HUDEP-2 (cell line): ENCODE results near the gene PLCG2.
"Not testable (repeated sequence)": the region's sequence is repeated elsewhere in the genome, so short reads cannot be mapped to it uniquely, and the experiment has no call there.

Experiments used
- DNase-seq, 76 experiments: peaks; one replicate each; lab custom pipeline; 2025; ENCODE audit not compliant: unreplicated experiment in 76 of 76; lab: John Stamatoyannopoulos, UW

Gene PLCG2

DNA sequence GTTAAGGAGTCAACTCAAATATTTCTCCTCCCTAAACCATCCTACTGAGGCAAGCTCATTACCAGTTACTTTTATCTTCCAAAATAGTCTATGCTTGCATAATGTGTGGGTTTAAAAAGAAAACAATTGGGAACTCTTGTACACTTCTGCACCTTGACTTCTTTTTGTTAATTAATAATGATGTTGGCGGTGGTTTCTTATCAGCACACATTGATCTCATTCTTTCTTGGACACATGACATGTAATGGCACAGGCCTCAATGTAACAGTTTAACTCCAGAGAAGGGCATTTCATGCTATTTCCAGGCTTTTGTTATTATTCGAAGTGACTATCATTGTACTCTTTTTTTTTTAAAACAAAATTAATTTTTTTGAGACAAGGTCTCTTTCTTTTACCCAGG is 7.8 kb downstream of the PLCG2 start:
- DNase-seq: no peak

DNA sequence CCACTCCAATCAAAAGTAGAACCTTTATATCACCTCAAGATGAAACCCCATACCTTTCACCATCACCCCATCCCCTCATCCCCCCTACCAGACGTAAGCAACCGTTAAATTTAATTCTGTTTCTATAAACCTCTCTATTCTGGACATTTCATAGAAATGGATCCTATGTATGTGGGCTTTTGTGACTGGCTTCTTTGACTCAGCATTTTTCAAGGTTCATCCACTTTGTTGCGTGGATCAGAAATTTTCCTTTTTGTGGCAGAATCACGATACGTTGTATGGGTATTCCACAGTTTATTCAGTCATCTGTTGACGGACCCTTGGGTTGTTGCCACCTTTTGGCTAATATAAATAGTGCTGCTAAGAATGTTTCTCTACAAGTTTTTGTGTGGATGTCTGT is 8.6 kb downstream of the PLCG2 start:
- no peak for DNase-seq

DNA sequence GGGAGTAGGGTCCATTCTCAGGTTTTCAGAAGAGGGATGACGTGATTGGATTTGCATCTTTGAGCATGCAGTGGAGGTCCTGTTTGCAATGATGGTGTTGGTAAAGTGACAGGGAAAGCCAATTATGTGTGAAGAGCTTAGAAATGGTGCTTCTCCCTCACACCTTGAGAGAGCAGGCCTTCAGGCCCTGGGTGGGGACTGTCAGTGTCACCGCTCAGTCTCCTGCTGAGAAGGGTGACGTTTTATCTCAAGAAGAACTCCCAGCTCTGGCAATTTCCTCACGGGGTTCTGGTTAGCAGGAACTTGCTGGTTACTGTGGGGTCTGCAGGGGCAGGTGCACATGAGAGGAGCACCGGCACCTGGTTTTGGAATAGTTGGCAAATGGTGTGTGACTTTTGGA is 11.2 kb downstream of the PLCG2 start:
- no peak for DNase-seq

DNA sequence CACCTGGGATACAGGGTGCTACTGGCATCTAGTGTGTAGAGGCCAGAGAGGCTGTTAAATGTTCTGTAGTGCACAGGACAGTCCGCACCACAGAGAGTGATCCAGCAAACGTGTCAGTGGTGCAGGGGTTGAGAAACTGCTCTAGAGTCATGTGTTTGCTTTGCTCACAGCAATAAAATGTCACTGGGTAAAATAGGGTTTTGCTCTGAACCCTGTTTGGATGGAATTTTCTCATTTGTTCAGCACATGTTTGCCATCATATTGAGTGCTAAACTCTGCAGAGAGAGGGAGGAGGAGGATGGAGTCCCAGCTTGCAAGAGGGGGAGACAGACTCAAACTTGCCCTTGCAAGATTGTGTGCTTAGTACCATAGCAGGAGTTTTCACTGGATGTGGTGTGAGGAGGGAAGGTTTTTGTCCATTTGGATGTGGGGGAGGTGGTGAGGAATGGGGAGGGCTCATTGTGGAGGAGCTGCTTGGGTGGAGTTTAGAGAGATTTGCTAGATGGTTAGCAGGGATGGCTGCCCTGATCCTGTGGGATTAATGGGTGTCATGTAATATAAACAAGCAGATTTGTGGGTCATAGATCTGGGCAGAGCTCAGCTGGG is 11.8 kb downstream of the PLCG2 start:
- DNase-seq: no peak

DNA sequence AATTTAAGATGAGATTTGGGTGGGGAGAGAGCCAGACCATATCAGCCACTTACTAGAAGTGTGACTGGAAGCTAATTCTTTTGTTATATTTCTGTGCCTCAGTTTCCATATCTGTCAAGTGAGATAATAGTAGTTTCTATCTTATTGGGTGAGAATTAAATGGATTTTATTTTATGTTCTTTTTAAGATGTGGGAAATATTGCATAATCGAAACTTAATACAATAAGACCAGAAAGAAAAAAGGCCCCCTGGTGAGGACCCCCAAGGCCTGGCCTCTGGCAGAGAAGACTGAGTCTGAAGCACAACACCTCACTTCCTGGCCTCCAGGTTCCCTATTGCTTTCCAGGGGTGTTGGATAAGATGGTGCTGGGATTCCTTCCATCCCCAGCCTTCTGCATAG is 13.7 kb downstream of the PLCG2 start:
- no peak for DNase-seq

DNA sequence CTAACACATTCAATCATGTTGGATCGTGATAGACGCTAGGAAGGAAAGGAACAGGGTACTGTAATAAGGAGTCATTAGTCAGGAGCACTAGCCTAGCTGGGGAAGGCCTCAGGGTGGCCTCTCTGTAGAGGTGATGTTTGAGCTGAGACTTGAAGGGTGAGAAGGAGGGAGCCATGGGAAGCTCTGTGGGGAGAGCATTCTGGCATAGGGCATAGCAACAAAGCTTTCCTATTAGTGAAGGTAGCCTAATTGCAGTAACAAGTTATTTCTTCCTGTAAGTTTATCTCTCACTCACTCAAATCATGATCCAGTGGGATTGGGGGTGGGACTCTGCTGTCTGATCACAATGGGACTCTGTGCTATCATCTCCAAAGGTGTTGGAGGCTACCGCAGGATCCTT is 16.1 kb downstream of the PLCG2 start:
- no peak for DNase-seq

DNA sequence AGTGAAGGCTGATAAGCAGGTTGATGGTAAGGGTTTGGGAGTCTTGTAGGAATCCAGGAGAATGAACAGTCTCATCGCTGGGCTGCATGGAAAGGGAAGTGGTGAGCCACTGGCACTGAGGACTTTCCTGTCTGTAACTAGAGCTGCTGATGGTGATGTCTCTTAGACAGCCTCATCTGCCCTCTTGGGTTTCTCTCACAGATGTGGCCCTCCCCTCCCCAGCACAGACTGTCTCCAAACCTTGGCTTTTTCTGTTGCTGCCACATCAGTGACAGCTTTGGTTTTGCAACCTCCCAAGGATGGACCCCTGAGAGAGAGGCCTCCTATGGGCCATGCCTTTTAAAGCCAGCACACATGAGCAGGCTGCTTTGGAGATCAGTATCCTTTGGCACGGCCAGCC is 16.9 kb downstream of the PLCG2 start:
- DNase-seq: no peak

DNA sequence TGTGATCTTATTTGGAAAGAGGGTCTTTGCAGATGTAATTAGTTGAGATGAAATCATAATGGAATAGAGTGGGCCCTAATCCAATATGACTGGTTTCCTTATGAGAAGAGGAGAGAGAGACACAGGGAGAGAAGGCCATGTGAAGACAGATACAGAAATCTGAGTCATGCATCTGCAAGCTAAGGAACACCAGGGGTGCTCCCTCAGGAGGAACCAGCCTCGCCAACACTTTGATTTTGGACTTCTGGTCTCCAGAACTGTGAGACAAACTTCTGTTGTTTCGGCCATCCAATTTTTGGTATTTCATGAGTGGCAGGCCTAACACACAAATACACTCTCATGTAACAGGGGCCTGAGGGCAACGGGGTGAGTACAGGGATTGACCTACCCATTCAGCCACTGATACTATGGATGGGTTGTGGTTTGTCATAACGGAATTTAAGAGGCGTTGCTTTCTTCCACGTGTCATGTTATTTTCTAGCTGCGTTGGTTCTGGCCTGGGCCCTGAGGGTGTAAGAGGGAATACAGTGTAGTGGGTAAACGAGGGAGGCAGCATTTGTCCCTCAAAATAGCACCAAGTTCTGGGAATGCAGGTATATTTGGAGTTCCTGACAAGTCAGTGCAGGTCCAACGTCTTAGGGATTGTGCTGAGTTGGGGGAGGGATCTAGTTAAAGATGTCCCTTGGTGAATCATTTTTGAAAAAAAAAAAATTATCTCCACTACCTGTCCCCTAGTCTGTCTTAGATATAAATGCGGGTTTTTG is 17.7 kb downstream of the PLCG2 start:
- DNase-seq: no peak

DNA sequence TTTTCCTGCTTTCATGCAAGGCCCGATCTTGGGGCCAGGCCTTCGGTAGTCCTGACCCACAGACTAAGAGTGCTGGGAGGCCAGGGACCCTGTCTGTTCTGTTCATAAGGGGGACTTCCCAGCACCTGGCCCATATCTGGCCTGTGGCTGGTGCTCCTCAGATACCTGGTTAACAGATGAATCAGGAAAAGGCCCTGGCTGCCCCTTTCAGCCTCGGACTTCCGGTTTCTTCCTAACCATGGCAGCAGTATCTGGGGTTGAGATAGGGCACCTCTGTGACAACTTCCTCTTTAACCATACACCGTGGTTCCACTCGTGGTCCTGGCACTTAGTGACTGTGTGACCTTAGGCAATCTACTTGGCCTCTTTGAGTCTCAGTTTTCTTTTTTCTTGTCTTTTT is 18.4 kb downstream of the PLCG2 start:
- DNase-seq: no peak

DNA sequence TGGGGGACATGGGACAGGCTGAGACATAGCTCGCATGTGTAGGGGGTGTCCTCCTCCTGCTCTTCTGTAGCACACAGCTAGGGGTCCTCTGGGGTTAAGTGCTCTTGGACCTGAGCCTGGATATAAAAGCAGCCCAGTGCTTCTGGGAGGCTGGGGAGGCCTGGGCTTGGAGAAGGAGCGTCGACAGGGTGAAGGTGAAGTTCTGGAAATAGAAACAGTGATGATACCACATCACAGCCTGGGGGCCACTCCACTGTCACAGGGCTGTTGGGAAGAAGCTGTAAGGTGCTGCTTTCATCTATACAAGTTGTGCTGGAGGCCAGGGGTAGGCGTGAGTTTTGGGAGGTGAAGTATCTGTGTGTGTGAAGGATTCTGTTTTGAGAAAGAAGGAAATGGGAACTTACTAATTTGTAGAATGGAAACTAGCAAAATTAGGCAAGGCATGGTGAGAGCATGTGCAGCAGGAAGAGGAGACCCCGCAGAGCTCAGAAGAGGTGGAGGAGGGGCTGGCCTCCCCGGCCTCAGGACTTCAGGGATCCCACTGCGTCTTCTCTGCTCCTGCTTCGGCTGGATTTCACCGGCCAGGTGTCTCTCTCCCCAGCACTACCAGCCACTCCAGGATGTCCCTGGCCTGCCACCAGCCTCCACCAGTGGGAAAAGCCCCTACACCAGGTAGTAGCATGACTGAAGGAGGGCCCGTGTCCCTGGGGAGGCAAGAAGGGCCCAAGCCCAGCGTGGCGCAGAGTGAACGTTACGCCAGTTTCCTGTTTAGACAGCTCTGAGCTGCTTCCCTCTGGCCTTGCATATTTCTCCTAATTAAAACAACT is 19.4 kb downstream of the PLCG2 start:
- DNase-seq: no peak

DNA sequence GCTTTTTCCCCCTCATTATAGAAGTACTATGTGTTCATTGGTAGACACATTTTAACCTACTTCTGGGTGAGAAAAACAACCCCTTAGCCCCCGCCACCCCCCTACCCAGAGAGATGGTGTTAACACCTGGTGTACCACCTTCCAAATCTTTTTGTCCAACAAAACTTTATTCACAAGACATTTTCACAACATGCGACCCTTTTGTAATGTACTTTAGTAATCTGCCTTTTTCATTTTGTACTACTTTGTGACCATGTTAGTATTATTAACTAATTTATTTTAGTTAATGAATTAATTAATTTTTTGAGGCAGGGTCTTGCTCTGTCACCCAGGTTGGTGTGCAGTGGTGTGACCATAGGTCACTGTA is 20.0 kb downstream of the PLCG2 start:
- DNase-seq: no peak

DNA sequence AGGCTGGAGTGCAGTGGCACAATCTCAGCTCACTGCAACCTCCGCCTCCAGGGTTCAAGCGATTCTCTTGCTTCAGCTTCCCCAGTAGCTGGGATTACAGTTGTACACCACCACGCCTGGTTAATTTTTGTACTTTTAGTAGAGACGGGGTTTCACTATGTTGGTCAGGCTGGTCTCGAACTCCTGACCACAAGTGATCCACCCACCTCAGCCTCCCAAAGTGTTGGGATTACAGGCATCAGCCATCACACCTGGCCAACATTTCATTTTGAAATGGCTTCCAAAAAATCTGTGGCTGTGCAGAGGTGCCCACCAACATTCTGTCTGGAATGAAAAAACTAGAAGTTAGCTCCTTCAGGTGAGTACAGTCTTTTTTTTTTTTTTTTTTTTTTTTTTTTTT is 22.6 kb downstream of the PLCG2 start:
- not testable (repeated sequence) for DNase-seq

DNA sequence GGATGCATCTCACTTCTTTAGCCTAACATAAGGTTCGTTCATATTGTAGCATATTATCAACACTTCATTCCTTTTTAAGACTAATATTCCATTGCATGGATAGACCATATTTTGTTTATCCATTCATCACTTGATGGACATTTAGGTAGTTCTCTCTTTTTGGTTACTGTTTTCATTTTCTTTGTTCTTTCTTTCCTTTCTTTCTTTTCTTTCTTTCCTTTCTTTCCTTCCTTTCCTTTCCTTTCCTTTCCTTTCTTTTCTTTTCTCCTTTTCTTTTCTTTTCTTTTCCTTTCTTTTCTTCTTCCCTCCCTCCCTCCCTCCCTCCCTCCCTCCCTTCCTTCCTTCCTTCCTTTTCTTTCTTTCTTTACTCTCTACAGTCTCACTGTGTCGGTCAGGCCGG is 24.2 kb downstream of the PLCG2 start:
- DNase-seq: no peak

DNA sequence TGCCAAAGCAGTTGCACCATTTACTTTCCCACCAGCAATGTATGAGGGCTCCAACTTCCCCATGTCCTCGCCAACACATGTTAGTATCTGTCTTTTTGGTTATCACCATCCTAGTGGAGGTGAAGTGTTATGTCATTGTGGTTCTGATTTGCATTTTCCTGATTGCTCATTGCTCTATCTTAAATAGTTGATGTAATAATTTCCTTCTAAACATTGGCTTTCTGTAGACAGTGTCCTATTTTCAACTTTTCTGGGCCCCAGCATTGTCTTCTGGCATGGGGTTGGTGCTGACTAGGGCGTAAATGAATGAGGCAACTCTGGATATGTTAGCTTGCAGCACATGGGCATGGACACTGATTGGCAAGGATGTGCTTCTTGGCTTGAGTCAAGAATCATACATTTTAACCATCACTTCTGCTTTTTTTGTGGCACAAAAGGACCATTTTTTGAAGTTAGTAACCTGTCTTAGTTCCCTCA is 25.1 kb downstream of the PLCG2 start:
- no peak for DNase-seq

DNA sequence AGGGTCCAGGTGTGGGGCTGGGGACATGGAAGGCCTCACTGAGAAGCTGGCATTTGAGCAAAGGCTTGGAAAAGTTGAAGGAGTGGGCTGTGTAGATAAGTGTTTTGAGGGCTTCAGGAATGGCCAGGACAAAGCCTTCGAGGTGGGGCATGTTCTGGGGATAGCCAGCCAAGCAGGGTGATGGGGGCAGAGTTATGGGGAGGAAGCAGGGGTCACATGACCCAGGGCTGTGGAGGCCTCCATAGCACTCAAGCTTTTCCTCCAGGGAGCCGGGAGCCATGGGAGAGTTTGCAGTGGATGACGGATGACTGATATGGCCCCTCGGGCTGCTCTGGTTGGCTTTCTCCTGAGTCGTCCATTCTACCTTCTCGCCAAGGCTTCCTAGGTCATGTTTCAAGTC is 27.6 kb downstream of the PLCG2 start:
- DNase-seq: no peak

DNA sequence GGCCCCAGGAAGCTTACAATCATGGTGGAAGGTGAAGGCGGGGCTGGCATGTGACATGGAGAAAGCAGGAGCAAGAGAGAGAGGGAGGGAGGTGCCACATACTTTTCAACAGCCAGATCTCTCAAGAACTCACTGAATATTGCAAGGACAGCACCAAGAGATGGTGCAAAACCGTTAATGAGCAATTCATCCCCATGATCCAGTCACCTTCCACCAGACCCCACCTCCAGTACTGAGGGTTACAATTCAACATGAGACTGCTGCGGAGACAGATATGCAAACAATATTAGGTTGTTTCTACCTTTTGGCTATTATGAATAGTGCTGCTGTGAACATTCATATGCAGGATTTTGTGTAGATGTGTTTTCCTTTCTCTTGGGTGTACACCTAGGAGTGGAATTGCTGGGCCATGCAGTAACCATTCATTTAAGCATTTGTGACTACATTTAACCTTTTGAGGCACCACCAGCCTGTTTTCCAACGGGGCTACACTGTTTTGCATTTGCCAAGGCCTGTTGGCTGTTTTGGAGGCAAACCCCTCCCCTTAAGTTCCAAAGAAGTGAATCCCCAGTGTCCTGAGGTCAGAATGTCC is 28.8 kb downstream of the PLCG2 start:
- DNase-seq: no peak

DNA sequence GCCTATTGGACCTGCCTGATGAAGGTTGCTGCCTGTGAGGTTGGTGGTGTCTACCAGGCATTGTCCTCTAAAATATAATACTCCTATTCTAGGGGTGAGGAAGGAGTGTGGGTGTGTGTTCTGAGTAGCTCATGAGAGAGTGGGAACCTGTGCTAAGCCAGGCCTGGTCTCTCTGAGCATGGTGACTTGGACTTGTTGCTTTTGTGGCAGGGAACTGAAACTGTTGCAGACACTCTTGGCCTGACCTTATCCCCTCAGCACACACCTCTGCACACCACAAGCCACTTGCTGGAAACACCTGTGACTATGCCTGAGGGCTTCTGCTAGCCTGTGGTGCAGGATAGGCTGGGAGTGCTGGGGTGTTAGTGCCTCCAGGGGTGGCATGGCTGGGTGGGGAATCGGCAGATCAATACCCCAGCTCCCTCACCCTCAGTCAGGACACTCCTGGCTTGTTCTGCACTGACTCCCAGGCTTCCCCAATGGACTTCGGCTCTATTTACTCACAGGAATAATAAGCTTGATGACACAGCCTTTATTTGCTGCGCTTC is 29.9 kb downstream of the PLCG2 start:
- DNase-seq: no peak

DNA sequence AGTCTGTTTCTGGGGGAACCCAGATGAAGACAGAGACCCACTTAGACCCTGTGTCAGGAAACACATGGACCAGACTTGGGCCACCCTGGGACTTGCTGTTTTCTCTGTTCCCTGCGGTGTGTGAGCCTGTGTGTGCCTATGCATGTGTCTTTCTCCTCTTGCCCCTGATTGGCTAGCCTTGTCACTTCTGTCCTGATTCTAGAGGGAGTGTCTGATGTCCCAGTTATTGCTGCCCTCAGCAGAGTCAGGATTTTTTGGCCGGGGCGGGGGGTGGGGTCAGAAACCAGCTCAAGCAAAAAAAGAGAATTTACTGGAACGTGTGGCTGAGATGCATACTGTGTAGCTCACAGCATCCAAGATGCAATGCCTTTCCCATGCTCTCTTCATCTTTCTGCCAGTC is 30.5 kb downstream of the PLCG2 start:
- DNase-seq: no peak

DNA sequence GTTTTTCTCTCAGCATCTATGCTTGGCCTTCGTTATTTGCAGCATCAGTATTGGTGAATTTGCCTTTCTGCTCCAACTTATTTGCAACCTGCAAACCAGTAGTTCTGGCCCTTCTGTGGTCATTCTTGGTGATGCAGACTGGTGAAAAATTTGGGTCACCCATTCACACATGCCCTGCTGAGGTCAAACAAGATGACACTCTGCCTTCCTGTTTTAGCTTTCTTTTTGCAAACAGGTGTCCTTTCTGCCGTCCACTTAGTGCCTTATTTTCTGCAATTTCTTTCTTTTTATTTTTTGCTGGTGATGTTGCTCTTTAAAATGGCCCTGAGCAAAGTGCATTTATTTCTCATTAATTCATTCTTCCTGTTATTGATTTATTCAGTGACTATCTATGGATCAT is 31.3 kb downstream of the PLCG2 start:
- DNase-seq: no peak

DNA sequence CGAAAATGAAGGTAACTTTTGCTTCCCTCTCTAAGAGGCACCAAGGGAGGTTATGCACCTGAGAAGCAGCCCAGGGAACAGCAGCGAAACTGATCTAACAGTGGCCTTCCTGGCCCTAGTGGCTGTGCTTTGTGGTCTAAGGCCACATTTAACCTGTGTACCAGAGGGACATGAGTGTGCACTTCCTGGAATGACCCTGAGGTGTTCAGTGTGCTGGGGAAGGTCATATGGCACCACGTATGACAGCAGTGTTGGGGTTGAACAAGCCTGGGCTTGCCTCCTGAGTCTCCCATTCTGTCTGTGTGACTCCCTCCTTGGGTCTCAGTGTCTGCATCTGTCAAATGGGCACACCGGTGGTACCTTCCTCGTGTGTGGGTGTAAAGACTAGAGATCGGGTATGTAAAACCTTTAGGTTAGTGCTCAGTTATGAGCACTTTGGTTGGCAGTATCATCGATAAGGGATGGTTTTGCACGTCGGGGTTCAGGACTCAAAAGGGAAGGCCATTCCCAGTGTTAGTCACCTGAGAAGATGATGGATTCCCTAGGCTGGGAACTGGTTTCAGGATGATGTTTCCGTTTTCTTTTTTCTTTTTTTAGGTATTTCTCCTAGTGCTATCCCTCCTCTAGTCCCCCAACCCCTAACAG is 31.9 kb downstream of the PLCG2 start:
- DNase-seq: no peak

DNA sequence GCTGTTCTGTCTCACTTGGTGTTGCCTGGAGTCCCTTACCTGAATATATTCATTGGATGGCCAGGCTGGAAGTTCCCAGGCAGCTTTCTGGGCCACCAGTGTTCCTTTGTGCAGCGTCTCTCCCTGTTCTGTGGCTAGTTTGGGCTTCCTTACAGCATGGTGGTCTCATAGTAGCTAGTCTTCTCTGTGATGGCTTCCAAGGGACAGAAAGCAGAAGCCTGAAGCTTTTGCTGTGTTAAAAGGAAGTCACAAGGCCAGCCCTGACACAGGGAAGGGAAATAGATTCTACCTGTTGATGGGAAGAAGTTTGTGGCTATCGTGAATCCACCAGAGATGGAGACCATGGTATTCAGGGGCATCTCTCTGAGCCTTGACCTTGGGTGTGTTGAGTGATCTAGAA is 34.6 kb downstream of the PLCG2 start:
- no peak for DNase-seq
